H9 (cell line): ENCODE measurements around the gene COPS9. TPM values are rescaled to one million over a fixed set of nuclear protein-coding genes. Genes with fewer than 3 reads are reported as not detected.

ENCODE experiments used
- DNase-seq: peaks from one replicate; pipeline ENCODE4 v3.0.0-alpha.2; 2017
- H2AFZ ChIP-seq: one replicate; pipeline ENCODE4 v1.6.1; 2013; ENCODE audit warnings: mild to moderate bottlenecking, low read length, control low read depth, moderate library complexity
- H2AK5ac ChIP-seq: 2 replicates; pipeline ENCODE4 v1.6.1; 2013; ENCODE audit warnings: low read length, control low read depth, mixed read lengths; ENCODE audit not compliant: insufficient read length
- H2BK120ac ChIP-seq: one replicate; pipeline ENCODE4 v1.6.1; 2013; ENCODE audit warnings: low read depth, mild to moderate bottlenecking, low read length, control low read depth, inconsistent platforms; ENCODE audit not compliant: poor library complexity, severe bottlenecking
- H2BK12ac ChIP-seq: 2 replicates; pipeline ENCODE4 v1.6.1; 2013; ENCODE audit warnings: low read length, control low read depth, mixed read lengths, low read depth; ENCODE audit not compliant: insufficient read length
- H2BK15ac ChIP-seq: 2 replicates; pipeline ENCODE4 v1.6.1; 2013; ENCODE audit warnings: low read depth, low read length, control low read depth
- H2BK20ac ChIP-seq: one replicate; pipeline ENCODE4 v1.6.1; 2013; ENCODE audit warnings: low read depth, mild to moderate bottlenecking, low read length, control low read depth, inconsistent platforms; ENCODE audit not compliant: poor library complexity, severe bottlenecking
- H2BK5ac ChIP-seq: 2 replicates; pipeline ENCODE4 v1.6.1; 2013; ENCODE audit warnings: low read length, control low read depth, mixed read lengths; ENCODE audit not compliant: insufficient read length
- H3K14ac ChIP-seq: 2 replicates; pipeline ENCODE4 v1.6.1; 2013; ENCODE audit warnings: low read length, control low read depth; ENCODE audit not compliant: insufficient read depth
- H3K18ac ChIP-seq: 2 replicates; pipeline ENCODE4 v1.6.1; 2013; ENCODE audit warnings: low read depth, mild to moderate bottlenecking, mixed read lengths, low read length, control low read depth; ENCODE audit not compliant: insufficient read length
- H3K23ac ChIP-seq: 2 replicates; pipeline ENCODE4 v1.6.1; 2013; ENCODE audit warnings: low read length, control low read depth, mixed read lengths, low read depth; ENCODE audit not compliant: insufficient read length
- H3K23me2 ChIP-seq: 2 replicates; pipeline ENCODE4 v1.6.1; 2013; ENCODE audit warnings: low read depth, mild to moderate bottlenecking, mixed read lengths, low read length, control low read depth; ENCODE audit not compliant: insufficient read length, poor library complexity, severe bottlenecking
- H3K27ac ChIP-seq: 2 replicates; pipeline ENCODE4 v1.5.1; 2013; ENCODE audit warnings: low read length, control low read depth, mixed read lengths, low read depth; ENCODE audit not compliant: insufficient read length
- H3K27me3 ChIP-seq: 2 replicates; pipeline ENCODE4 v1.6.1; 2013; ENCODE audit warnings: low read length, control low read depth, inconsistent platforms; ENCODE audit not compliant: insufficient read depth
- H3K4ac ChIP-seq: 2 replicates; pipeline ENCODE4 v1.6.1; 2013; ENCODE audit warnings: low read depth, mild to moderate bottlenecking, control low read depth, inconsistent platforms, low read length, moderate library complexity
- H3K4me1 ChIP-seq: 2 replicates; pipeline ENCODE4 v1.6.1; 2013; ENCODE audit warnings: low read length, control low read depth, inconsistent platforms; ENCODE audit not compliant: insufficient read depth
- H3K4me2 ChIP-seq: 2 replicates; pipeline ENCODE4 v1.6.1; 2013; ENCODE audit warnings: low read length, control low read depth, mixed read lengths; ENCODE audit not compliant: insufficient read length, insufficient read depth
- H3K56ac ChIP-seq: 2 replicates; pipeline ENCODE4 v1.6.1; 2013; ENCODE audit warnings: low read depth, mild to moderate bottlenecking, mixed read lengths, low read length, control low read depth; ENCODE audit not compliant: insufficient read length
- H3K79me1 ChIP-seq: 2 replicates; pipeline ENCODE4 v1.6.1; 2013; ENCODE audit warnings: low read depth, mild to moderate bottlenecking, moderate library complexity, low read length, control low read depth, inconsistent platforms; ENCODE audit not compliant: insufficient read depth, poor library complexity, severe bottlenecking
- H3K79me2 ChIP-seq: 2 replicates; pipeline ENCODE4 v1.6.1; 2013; ENCODE audit warnings: low read length, control low read depth, inconsistent platforms; ENCODE audit not compliant: insufficient read depth
- H3K9ac ChIP-seq: 2 replicates; pipeline ENCODE4 v1.6.1; 2013; ENCODE audit warnings: low read length, control low read depth, mixed read lengths; ENCODE audit not compliant: insufficient read length; ENCODE audit errors: extremely low read depth
- H3K9me3 ChIP-seq: one replicate; pipeline ENCODE4 v1.6.1; 2013; ENCODE audit warnings: low read depth, low read length, inconsistent platforms; ENCODE audit not compliant: control insufficient read depth
- H3T11ph ChIP-seq: one replicate; pipeline ENCODE4 v1.6.1; 2013; ENCODE audit warnings: mild to moderate bottlenecking, low read length, control low read depth, inconsistent platforms
- H4K20me1 ChIP-seq: one replicate; pipeline ENCODE4 v1.6.1; 2013; ENCODE audit not compliant: control insufficient read depth, insufficient read length, insufficient read depth
- H4K5ac ChIP-seq: 2 replicates; pipeline ENCODE4 v1.6.1; 2013; ENCODE audit warnings: low read depth, mild to moderate bottlenecking, mixed read lengths, low read length, control low read depth; ENCODE audit not compliant: insufficient read length
- H4K8ac ChIP-seq: replicated peaks from 2 replicates; pipeline ENCODE4 v1.6.1; 2013; ENCODE audit warnings: low read length, control low read depth, mixed read lengths, low read depth; ENCODE audit not compliant: insufficient read length
- H4K91ac ChIP-seq: 2 replicates; pipeline ENCODE4 v1.6.1; 2013; ENCODE audit warnings: low read depth, mild to moderate bottlenecking, moderate library complexity, mixed read lengths, low read length, control low read depth; ENCODE audit not compliant: insufficient read length
- H3K27ac Mint-ChIP-seq, 3 experiments: 2 replicates in 2 of 3; 3 replicates in 1 of 3; pipeline ENCODE4 v1.8.0; 2020 to 2021; ENCODE audit warnings: mixed read lengths in 3 of 3, mild to moderate bottlenecking in 1 of 3, moderate library complexity in 1 of 3
- H3K27me3 Mint-ChIP-seq: 2 replicates; pipeline ENCODE4 v1.8.0; 2021; ENCODE audit warnings: low read depth, mild to moderate bottlenecking, moderate library complexity, mixed read lengths
- H3K36me3 Mint-ChIP-seq, 3 experiments: 2 replicates in 2 of 3; 3 replicates in 1 of 3; pipeline ENCODE4 v1.8.0; 2020 to 2021; ENCODE audit warnings: low read depth in 3 of 3, mixed read lengths in 3 of 3; ENCODE audit not compliant: insufficient read depth in 1 of 3
- H3K4me1 Mint-ChIP-seq, 2 experiments: 2 replicates each; pipeline ENCODE4 v1.8.0; 2020; ENCODE audit warnings: mixed read lengths in 2 of 2
- H3K4me3 Mint-ChIP-seq, 2 experiments: 2 replicates in 1 of 2; 3 replicates in 1 of 2; pipeline ENCODE4 v1.8.0; 2020 to 2021; ENCODE audit warnings: mild to moderate bottlenecking in 2 of 2, mixed read lengths in 2 of 2, moderate library complexity in 1 of 2
- H3K9me3 Mint-ChIP-seq, 2 experiments: 2 replicates in 1 of 2; 3 replicates in 1 of 2; pipeline ENCODE4 v1.8.0; 2020; ENCODE audit warnings: mild to moderate bottlenecking in 2 of 2, mixed read lengths in 2 of 2, moderate library complexity in 1 of 2
- WGBS: extraction: QIAGEN DNeasy Blood & Tissue Kit; methylation state at CpG from one replicate; pipeline ENCODE4 v1.1.7; 2013; ENCODE audit warnings: missing lambda C conversion rate, low lambda C conversion rate, mixed read lengths; ENCODE audit not compliant: insufficient read length; ENCODE audit errors: extremely low coverage; 5-methylcytosine and 5-hydroxymethylcytosine counted together
- total RNA-seq: library from RNA; stranded (reverse); gene quantifications from 2 replicates; pipeline ENCODE4 v1.2.1, GENCODE V29; 2021
- TF ChIP-seq, protein P1 (sequence below): fragments of 200-600 bp; sonication (generic); conservative IDR thresholded peaks from 3 replicates; pipeline ENCODE4 v1.8.0; 2021; ENCODE audit warnings: antibody characterized with exemption, mild to moderate bottlenecking

The COPS9 gene
- total RNA-seq, 1 experiment from 2014 or later = 142 TPM

DNA sequence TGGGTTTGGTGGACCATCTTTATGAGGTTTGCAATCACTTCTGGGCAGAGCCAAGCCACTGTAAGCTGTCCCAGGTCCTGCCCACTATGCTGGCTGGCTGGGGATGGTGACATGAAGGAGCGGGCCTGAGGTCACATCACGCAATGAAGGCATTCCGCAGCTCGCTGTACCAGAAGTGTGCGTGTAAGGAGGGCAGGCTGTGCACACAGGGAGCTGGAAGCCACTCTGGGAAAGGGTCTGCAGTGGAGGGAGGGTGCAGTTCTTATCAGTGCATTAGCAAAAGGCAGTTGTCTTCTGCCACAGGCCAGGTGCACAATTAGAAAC lies 21.0 kb upstream of the COPS9 start:
- peak overlapping the region in 2 of 3 experiments; percentile 44 to 47; a peak in 1 of 7 replicates for H3K27ac Mint-ChIP-seq
- Histone ChIP-seq H2AFZ (no peak overlapping the region), H2BK120ac (no peak overlapping the region), H3K27me3 (no peaks in the 10 kb centered on the region), H3K23ac (no peak overlapping the region), H3K9me3 (no peaks in the 10 kb centered on the region), H3K56ac (no peak overlapping the region), H2BK15ac (no peak overlapping the region), H2BK12ac (no peak overlapping the region), H3K79me2 (no peaks in the 10 kb centered on the region), H3K18ac (no peak overlapping the region), H3T11ph (no peak overlapping the region), H2BK20ac (no peak overlapping the region), H4K91ac (no peak overlapping the region), H3K4ac (no peak overlapping the region), H3K79me1 (no peaks in the 10 kb centered on the region), H3K27ac (no peak overlapping the region), H4K8ac (no peak overlapping the region), H3K4me2 (no peak overlapping the region), H3K4me1 (no peaks in the 10 kb centered on the region; the same call in 1 of the 2 replicates), H4K20me1 (no peaks in the 10 kb centered on the region), H2AK5ac (no peak overlapping the region), H3K9ac (no peak overlapping the region), H3K23me2 (no peaks in the 10 kb centered on the region), H3K14ac (no peak overlapping the region), H4K5ac (no peak overlapping the region), H2BK5ac (no peak overlapping the region)
- DNase-seq = no peak
- H3K9me3 Mint-ChIP-seq = peaks cover 0 to 3% of the 10 kb centered on the region in 2 experiments; a peak in 4 of 5 replicates
- no peaks in the 10 kb centered on the region; a peak in 1 of 7 replicates for H3K36me3 Mint-ChIP-seq
- no peak overlapping the region for H3K4me3 Mint-ChIP-seq
- no CpG with 5 or more reads among the region's 5 CpGs for WGBS
- TF ChIP-seq, protein P1, sequence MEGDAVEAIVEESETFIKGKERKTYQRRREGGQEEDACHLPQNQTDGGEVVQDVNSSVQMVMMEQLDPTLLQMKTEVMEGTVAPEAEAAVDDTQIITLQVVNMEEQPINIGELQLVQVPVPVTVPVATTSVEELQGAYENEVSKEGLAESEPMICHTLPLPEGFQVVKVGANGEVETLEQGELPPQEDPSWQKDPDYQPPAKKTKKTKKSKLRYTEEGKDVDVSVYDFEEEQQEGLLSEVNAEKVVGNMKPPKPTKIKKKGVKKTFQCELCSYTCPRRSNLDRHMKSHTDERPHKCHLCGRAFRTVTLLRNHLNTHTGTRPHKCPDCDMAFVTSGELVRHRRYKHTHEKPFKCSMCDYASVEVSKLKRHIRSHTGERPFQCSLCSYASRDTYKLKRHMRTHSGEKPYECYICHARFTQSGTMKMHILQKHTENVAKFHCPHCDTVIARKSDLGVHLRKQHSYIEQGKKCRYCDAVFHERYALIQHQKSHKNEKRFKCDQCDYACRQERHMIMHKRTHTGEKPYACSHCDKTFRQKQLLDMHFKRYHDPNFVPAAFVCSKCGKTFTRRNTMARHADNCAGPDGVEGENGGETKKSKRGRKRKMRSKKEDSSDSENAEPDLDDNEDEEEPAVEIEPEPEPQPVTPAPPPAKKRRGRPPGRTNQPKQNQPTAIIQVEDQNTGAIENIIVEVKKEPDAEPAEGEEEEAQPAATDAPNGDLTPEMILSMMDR = no peak
- peaks cover 15 to 27% of the 10 kb centered on the region in 2 experiments for H3K4me1 Mint-ChIP-seq
- H3K27me3 Mint-ChIP-seq = peaks cover 14% of the 10 kb centered on the region
